22Rv1 (cell line): ENCODE data around the gene MIB2.
"Not testable (repeated sequence)": the region's sequence is repeated elsewhere in the genome, so short reads cannot be mapped to it uniquely, and the experiment has no call there.

Experiments
- ZFX ChIP-seq: fragments of 450-650 bp; IDR thresholded peaks from 2 replicates; pipeline ENCODE4 v1.6.1; 2017; ENCODE audit warnings: antibody characterized with exemption, borderline replicate concordance
- TF ChIP-seq, protein P1 (sequence below): fragments of 450-650 bp; IDR thresholded peaks from 2 replicates; pipeline ENCODE4 v1.5.1; 2017; ENCODE audit warnings: mild to moderate bottlenecking

DNA sequence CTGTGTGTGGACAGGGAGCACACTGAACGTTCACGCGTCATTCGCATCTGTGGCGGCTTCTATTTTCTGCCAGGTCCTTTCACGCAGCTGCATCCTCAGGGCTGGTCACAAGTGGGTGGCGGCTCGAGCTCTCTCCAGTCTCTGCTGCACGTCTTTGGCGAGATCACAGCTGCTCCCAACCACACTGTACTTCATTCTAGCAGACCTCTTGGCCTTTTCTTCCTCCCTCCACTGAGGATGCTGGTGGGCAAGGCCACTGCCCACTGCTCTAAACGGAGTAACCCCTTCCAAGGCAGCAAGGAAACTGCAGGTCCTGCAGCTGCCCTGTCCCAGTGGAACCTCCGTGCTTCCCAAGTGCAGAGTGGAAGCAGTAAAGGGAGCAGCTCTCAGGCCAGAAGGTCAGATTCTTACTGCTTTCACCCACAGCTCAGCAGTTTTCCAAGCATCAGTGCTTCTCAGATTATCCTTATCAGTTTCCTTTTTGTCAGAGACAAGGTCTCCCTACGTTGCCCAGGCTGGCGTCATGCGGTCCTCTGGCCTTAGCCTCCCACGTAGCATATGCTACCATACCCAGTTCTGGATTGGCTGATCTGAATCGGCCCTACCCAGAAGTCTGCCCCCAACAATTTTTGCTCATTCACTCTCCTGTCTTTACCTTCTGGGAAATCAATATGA is 32.4 kb downstream of the MIB2 start:
- TF ChIP-seq, protein P1, sequence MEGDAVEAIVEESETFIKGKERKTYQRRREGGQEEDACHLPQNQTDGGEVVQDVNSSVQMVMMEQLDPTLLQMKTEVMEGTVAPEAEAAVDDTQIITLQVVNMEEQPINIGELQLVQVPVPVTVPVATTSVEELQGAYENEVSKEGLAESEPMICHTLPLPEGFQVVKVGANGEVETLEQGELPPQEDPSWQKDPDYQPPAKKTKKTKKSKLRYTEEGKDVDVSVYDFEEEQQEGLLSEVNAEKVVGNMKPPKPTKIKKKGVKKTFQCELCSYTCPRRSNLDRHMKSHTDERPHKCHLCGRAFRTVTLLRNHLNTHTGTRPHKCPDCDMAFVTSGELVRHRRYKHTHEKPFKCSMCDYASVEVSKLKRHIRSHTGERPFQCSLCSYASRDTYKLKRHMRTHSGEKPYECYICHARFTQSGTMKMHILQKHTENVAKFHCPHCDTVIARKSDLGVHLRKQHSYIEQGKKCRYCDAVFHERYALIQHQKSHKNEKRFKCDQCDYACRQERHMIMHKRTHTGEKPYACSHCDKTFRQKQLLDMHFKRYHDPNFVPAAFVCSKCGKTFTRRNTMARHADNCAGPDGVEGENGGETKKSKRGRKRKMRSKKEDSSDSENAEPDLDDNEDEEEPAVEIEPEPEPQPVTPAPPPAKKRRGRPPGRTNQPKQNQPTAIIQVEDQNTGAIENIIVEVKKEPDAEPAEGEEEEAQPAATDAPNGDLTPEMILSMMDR, result not testable (repeated sequence)
- TF ChIP-seq ZFX, result not testable (repeated sequence)
